ENCODE data around the gene KCND2. TPM values are rescaled to one million over a fixed set of nuclear protein-coding genes. Genes with fewer than 3 reads are reported as not detected.

Gene KCND2
- total and polyA plus RNA-seq, 2 of the 4 experiments (the other 2 are of a cell fraction), result under 0.01 TPM; not detected in 1

DNA sequence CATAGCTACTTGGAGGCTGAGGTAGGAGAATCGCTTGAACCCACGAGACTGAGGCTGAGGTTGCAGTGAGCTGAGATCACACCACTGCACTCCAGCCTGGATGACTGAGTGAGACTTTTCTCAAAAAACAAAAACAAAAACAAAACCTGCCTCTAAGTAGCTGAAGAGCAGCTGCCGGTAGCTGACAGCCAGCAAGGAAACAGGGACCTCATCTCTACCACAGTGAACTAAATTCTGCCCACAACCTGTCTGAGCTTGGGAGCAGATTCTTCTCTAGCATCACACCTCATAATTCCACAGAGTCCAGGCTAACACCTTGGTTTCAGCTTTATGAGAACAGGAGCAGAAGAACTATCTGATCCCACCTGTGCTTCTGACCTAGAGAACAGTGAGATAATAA is 246.2 kb downstream of the KCND2 start:
- no peaks in the 10 kb centered on the region for H3K79me1 ChIP-seq (ENCODE audit: low read depth in 1 of 2, low read length in 2 of 2)
- CTCF ChIA-PET, result no interaction called here

More for the DNA sequence above, 246.2 kb downstream of the KCND2 start:
- Histone ChIP-seq H2BK120ac (ENCODE audit: low read depth, low read length) (no peak overlapping the region), H2BK15ac (ENCODE audit: low read depth, low read length) (no peak overlapping the region), H3K27me3 (ENCODE audit: control insufficient read depth, insufficient read depth, low read length) (no peaks in the 10 kb centered on the region), H2AK9ac (replicated peaks; ENCODE audit: low read depth, low read length, poor library complexity) (no peak overlapping the region), H2BK20ac (ENCODE audit: low read depth, low read length) (no peak overlapping the region), H3K18ac (ENCODE audit: low read depth, low read length) (no peak overlapping the region), H4K91ac (ENCODE audit: insufficient read depth, low read depth, low read length) (no peak overlapping the region), H2AK5ac (ENCODE audit: low read depth, low read length) (no peak overlapping the region), H3K9ac (ENCODE audit: low read depth, low read length) (no peak overlapping the region), H3K9me1 (ENCODE audit: insufficient read depth, low read length) (no peaks in the 10 kb centered on the region), H4K8ac (ENCODE audit: low read depth in 2 of 2, low read length in 2 of 2) (no peak overlapping the region), H2AFZ (replicated peaks; ENCODE audit: low read length, poor library complexity) (no peak overlapping the region), H3K4me1 (ENCODE audit: control insufficient read depth, insufficient read depth, low read length) (no peaks in the 10 kb centered on the region), H3K27ac (ENCODE audit: insufficient read depth, low read length) (no peak overlapping the region), H3K56ac (ENCODE audit: extremely low read depth, insufficient read depth, low read length) (no peak overlapping the region), H4K20me1 (ENCODE audit: insufficient read depth, low read length) (no peaks in the 10 kb centered on the region), H3K36me3 (ENCODE audit: control insufficient read depth, insufficient read depth, low read length) (no peaks in the 10 kb centered on the region), H4K5ac (ENCODE audit: low read depth, low read length) (no peak overlapping the region), H3K4me2 (ENCODE audit: low read depth, low read length) (no peak overlapping the region), H2BK5ac (ENCODE audit: low read depth, low read length, poor library complexity, severe bottlenecking) (no peak overlapping the region), H3K23ac (ENCODE audit: low read depth, low read length) (no peak overlapping the region), H3K9me3 (ENCODE audit: control insufficient read depth, insufficient read depth, low read length) (no peaks in the 10 kb centered on the region), H3K4me3 (ENCODE audit: insufficient read depth, low read depth, low read length) (no peak overlapping the region), H3K14ac (replicated peaks; ENCODE audit: low read depth, low read length) (no peak overlapping the region), H3K4ac (ENCODE audit: low read depth, low read length) (no peak overlapping the region)
- in situ Hi-C loops (cut with MboI; ENCODE audit: low sequenced_read_pairs), result no loop called here
- dilution Hi-C loops (cut with HindIII; ENCODE audit: low sequenced_read_pairs, unreplicated experiment), result no loop called here
- no TSS peak for BruUV-seq (replicated peaks)
- intact Hi-C loops (cut with micrococcal nuclease), result no loop called here
- ATAC-seq (ENCODE audit: low read depth) (no peak), DNase-seq (no peak)
- no peak for TF ChIP-seq POLR2A (IDR thresholded peaks at IDR 0.05; ENCODE audit: low read depth, low read length)
- no peak for TF ChIP-seq SMC3 (IDR thresholded peaks at IDR 0.05; ENCODE audit: low read depth, low read length)
- TF ChIP-seq CHD1 (IDR thresholded peaks at IDR 0.05; ENCODE audit: low read depth, low read length), result no peak
- TF ChIP-seq MAFK (IDR thresholded peaks at IDR 0.05; ENCODE audit: low read depth, low read length), result no peak
- WGBS, 2 experiments (ENCODE audit: extremely low coverage in 2 of 2, insufficient read length in 1 of 2), result no CpG with 5 or more reads among the region's 3 CpGs
- POLR2A ChIA-PET (ENCODE audit: unreplicated experiment), result no interaction called here
